K562 (cell line): ENCODE results near the gene MYL9. TPM values are rescaled to one million over a fixed set of nuclear protein-coding genes. Genes with fewer than 3 reads are reported as not detected.

ENCODE experiments used
- ATAC-seq: fragments of 200-7000 bp; cut with Tn5 transposase; 3 replicates; pipeline ENCODE4 v1.9.1; 2020; ENCODE audit warnings: moderate library complexity
- BruUV-seq: library from RNA; stranded (reverse); fragments of 400-500 nt; replicated peaks from 2 replicates; lab custom pipeline; 2021; lab: Mats Ljungman, UMichigan
- CTCF ChIA-PET: fragments of 300-600 bp; formaldehyde crosslinking; extraction: SDS; loops from one replicate; lab custom pipeline; 2021; ENCODE audit warnings: low intra/inter-chr PET ratio; lab: Yijun Ruan, JAX
- POLR2A ChIA-PET: fragments of 300-600, 350-650 bp; sonication (Branson Sonifier 250); formaldehyde crosslinking; extraction: SDS; loops from one replicate; lab custom pipeline; 2021; ENCODE audit warnings: antibody characterized with exemption, inconsistent platforms; lab: Yijun Ruan, JAX
- DNase-seq, 4 experiments: peaks; one replicate each; pipeline versions ENCODE4 v3.0.0 to v3.0.0-alpha.2; 2011 to 2018; ENCODE audit warnings: low spot score in 3 of 4, mixed read lengths in 3 of 4; ENCODE audit errors: extremely low read depth in 1 of 4
- FAIRE-seq: peaks from 2 replicates; lab custom pipeline; 2011; peaks lifted over from hg19 to GRCh38; lab: Jason Lieb, UNC
- H2AFZ ChIP-seq: 2 replicates; pipeline ENCODE4 v1.6.0; 2011; ENCODE audit warnings: low read depth, low read length, control low read depth, inconsistent platforms
- H3K27ac ChIP-seq: fragments of 200-600 bp; 3 replicates; pipeline ENCODE4 v1.8.0; 2011; ENCODE audit warnings: low read depth, mild to moderate bottlenecking, control low read depth, inconsistent platforms, low read length, moderate library complexity, mixed read lengths; ENCODE audit errors: extremely low read depth
- H3K27me3 ChIP-seq, 2 experiments: fragments of 300-600 bp in 1 of 2; 2 replicates in 1 of 2; 3 replicates in 1 of 2; pipeline versions ENCODE4 v1.6.0 to v1.8.0; 2011; ENCODE audit warnings: inconsistent platforms in 2 of 2, low read length in 2 of 2, mild to moderate bottlenecking in 1 of 2, mixed read lengths in 1 of 2, moderate library complexity in 1 of 2; ENCODE audit not compliant: control insufficient read depth in 2 of 2, insufficient read depth in 2 of 2
- H3K36me3 ChIP-seq: fragments of 300-600 bp; 3 replicates; pipeline ENCODE4 v1.8.0; 2011; ENCODE audit warnings: mild to moderate bottlenecking, low read length, inconsistent platforms; ENCODE audit not compliant: control insufficient read depth, insufficient read depth
- H3K4me1 ChIP-seq, 2 experiments: fragments of 200-600 bp in 1 of 2; replicated peaks in 1 of 2; 2 replicates in 1 of 2; 3 replicates in 1 of 2; pipeline versions ENCODE4 v1.5.1 to v1.8.0; 2011; ENCODE audit warnings: inconsistent platforms in 2 of 2, low read length in 2 of 2, mild to moderate bottlenecking in 1 of 2, mixed read lengths in 1 of 2, moderate library complexity in 1 of 2; ENCODE audit not compliant: control insufficient read depth in 2 of 2, insufficient read depth in 2 of 2
- H3K4me2 ChIP-seq: 2 replicates; pipeline ENCODE4 v1.6.1; 2011; ENCODE audit warnings: low read length, control low read depth, inconsistent platforms, mixed read lengths; ENCODE audit not compliant: insufficient read depth
- H3K4me3 ChIP-seq: fragments of 200-600 bp; sonication (generic), shearing (Covaris generic); 2 replicates; pipeline ENCODE4 v1.5.1; 2016; ENCODE audit warnings: control low read depth, inconsistent platforms
- H3K79me2 ChIP-seq: fragments of 200-600 bp; 3 replicates; pipeline ENCODE4 v1.8.0; 2011; ENCODE audit warnings: low read length, inconsistent platforms; ENCODE audit not compliant: control insufficient read depth, insufficient read depth
- H3K9ac ChIP-seq, 2 experiments: 2 replicates each; pipeline versions ENCODE4 v1.6.0 to v1.6.1; 2011; ENCODE audit warnings: low read depth in 2 of 2, low read length in 2 of 2, control low read depth in 1 of 2, inconsistent platforms in 1 of 2, mild to moderate bottlenecking in 1 of 2, mixed read lengths in 1 of 2; ENCODE audit not compliant: insufficient read depth in 1 of 2
- H3K9me1 ChIP-seq: one replicate; pipeline ENCODE4 v1.6.0; 2011; ENCODE audit warnings: inconsistent platforms, mild to moderate bottlenecking, low read length, moderate library complexity; ENCODE audit not compliant: control insufficient read depth, insufficient read depth
- H3K9me3 ChIP-seq: replicated peaks from 2 replicates; pipeline ENCODE4 v1.5.1; 2011; ENCODE audit warnings: low read depth, low read length, inconsistent platforms; ENCODE audit not compliant: control insufficient read depth, insufficient read depth
- H4K20me1 ChIP-seq: replicated peaks from 2 replicates; pipeline ENCODE4 v1.6.1; 2011; ENCODE audit warnings: low read length, inconsistent platforms, mixed read lengths; ENCODE audit not compliant: control insufficient read depth, insufficient read depth
- ARID1B ChIP-seq: fragments of 450-650 bp; IDR thresholded peaks from 2 replicates; pipeline ENCODE4 v1.6.1; 2016; ENCODE audit warnings: antibody characterized with exemption, mild to moderate bottlenecking, inconsistent platforms
- BCL6 ChIP-seq: fragments of 250-450 bp; sonication (Bioruptor Pico); IDR thresholded peaks from 2 replicates; pipeline ENCODE4 v1.4.0; 2020
- CAMTA2 ChIP-seq: fragments of 250-450 bp; sonication (Bioruptor Pico); conservative IDR thresholded peaks from 2 replicates; pipeline ENCODE4 v1.5.1; 2022
- CHCHD3 ChIP-seq: fragments of 250-450 bp; sonication (Bioruptor Pico); IDR thresholded peaks from 2 replicates; pipeline ENCODE4 v2.1.2; 2022; ENCODE audit warnings: mild to moderate bottlenecking
- CREM ChIP-seq: IDR thresholded peaks from 2 replicates; pipeline ENCODE4 v1.6.1; 2014; ENCODE audit warnings: antibody characterized with exemption, low read depth
- HNRNPLL ChIP-seq: fragments of 200-400 bp; formaldehyde crosslinking; IDR thresholded peaks from 2 replicates; pipeline ENCODE4 v1.6.1; 2017; ENCODE audit warnings: low read length, low read depth, mild to moderate bottlenecking; ENCODE audit not compliant: poor library complexity, severe bottlenecking
- KDM1A ChIP-seq, 2 experiments: fragments of 450-650 bp; IDR thresholded peaks; 2 replicates each; pipeline ENCODE4 v1.6.1; 2016; ENCODE audit warnings: mild to moderate bottlenecking in 2 of 2
- MTA2 ChIP-seq: fragments of 450-650 bp; IDR thresholded peaks from 2 replicates; pipeline ENCODE4 v1.6.1; 2016; ENCODE audit warnings: low read depth
- NCOR1 ChIP-seq: fragments of 450-650 bp; IDR thresholded peaks from 2 replicates; pipeline ENCODE4 v1.6.1; 2016; ENCODE audit warnings: mild to moderate bottlenecking, moderate library complexity
- PHF8 ChIP-seq: fragments of 200-600 bp; sonication (generic); IDR thresholded peaks from 2 replicates; pipeline ENCODE4 v1.6.1; 2012; ENCODE audit warnings: mixed run types, mild to moderate bottlenecking, inconsistent platforms, low read length, moderate library complexity, borderline replicate concordance
- POU5F1 ChIP-seq: fragments of 150-350 bp; IDR thresholded peaks from 2 replicates; pipeline ENCODE4 v1.6.1; 2014; ENCODE audit warnings: borderline replicate concordance, low read length, low read depth, mild to moderate bottlenecking; ENCODE audit not compliant: partially characterized antibody
- PRDM10 ChIP-seq: fragments of 450-650 bp; IDR thresholded peaks from 2 replicates; pipeline ENCODE4 v1.6.1; 2018; ENCODE audit not compliant: partially characterized antibody
- RBM25 ChIP-seq: fragments of 200-400 bp; formaldehyde crosslinking; IDR thresholded peaks from 2 replicates; pipeline ENCODE4 v1.6.1; 2018; ENCODE audit warnings: low read length, low read depth, moderate library complexity; ENCODE audit not compliant: severe bottlenecking
- SOX6 ChIP-seq: fragments of 450-650 bp; IDR thresholded peaks from 2 replicates; pipeline ENCODE4 v1.6.1; 2014; ENCODE audit warnings: mild to moderate bottlenecking
- TBP ChIP-seq: optimal IDR thresholded peaks from 2 replicates; pipeline ENCODE3; 2011; ENCODE audit warnings: low read depth, low read length, improper control_type of control experiment
- U2AF1 ChIP-seq: fragments of 200-400 bp; formaldehyde crosslinking; optimal IDR thresholded peaks from 2 replicates; pipeline ENCODE3; 2017; ENCODE audit warnings: mild to moderate bottlenecking, low read depth, low read length, moderate library complexity
- YY1 ChIP-seq, 3 experiments: IDR thresholded peaks; 2 replicates each; pipeline ENCODE4 v1.6.1; 2011; ENCODE audit warnings: low read length in 2 of 3, mild to moderate bottlenecking in 2 of 3, moderate library complexity in 2 of 3, borderline replicate concordance in 1 of 3, control low read depth in 1 of 3, low read depth in 1 of 3; ENCODE audit not compliant: insufficient read depth in 3 of 3, insufficient replicate concordance in 2 of 3, control insufficient read depth in 1 of 3, insufficient read length in 1 of 3; ENCODE audit errors: extremely low read depth in 1 of 3
- ZBTB1 ChIP-seq: sonication (generic); formaldehyde crosslinking; IDR thresholded peaks from 2 replicates; pipeline ENCODE4 v1.8.1; 2023; ENCODE audit warnings: missing genetic modification reagents, low read depth, mild to moderate bottlenecking, borderline replicate concordance
- WGBS: fragments of 100-300 bp; shearing (Covaris generic); methylation state at CpG from one replicate; pipeline ENCODE4 v1.1.6; 2016; ENCODE audit warnings: low coverage, mixed read lengths; ENCODE audit not compliant: insufficient coverage; ENCODE audit errors: missing lambda C conversion rate; 5-methylcytosine and 5-hydroxymethylcytosine counted together
- in situ Hi-C: fragments of 300-500 bp; cut with MboI; formaldehyde crosslinking; loops from 4 replicates; pipeline ENCODE4 v1.15.0; 2018; ENCODE audit warnings: inconsistent platforms, mixed read lengths
- intact Hi-C: fragments of 100-400 bp; cut with micrococcal nuclease; formaldehyde crosslinking; loops from 2 replicates; pipeline ENCODE4 v1.14.2; 2022
- polyA plus RNA-seq, 8 experiments: library from polyadenylated mRNA; depleted of rRNA in 4 of 8; stranded (reverse) in 5 of 8; unstranded in 3 of 8; fragments of >200 nt; fragmentation: Nextera tagmentation in 2 of 8; fragmentation: Illumina TruSeq in 1 of 8; extraction: Ambion mirVana in 2 of 8; extraction: Trizol in 1 of 8; gene quantifications; 2 replicates each; pipeline versions ENCODE4 v1.2.1 to v1.2.3, GENCODE V29; 2011 to 2014; ENCODE audit warnings: inconsistent platforms in 1 of 8, missing spikeins in 1 of 8
- total RNA-seq, 7 experiments: library from RNA; depleted of rRNA in 6 of 7; stranded (reverse); fragments of >200 nt in 6 of 7; fragmentation: Illumina TruSeq in 2 of 7; extraction: Trizol in 2 of 7; gene quantifications; 2 replicates each; pipeline versions ENCODE4 v1.2.1 to v1.2.3, GENCODE V29; 2011 to 2021; ENCODE audit warnings: low replicate concordance in 1 of 7

Gene MYL9
- total and polyA plus RNA-seq, 9 of the 15 experiments (the other 6 are each of a cell fraction or from before 2014, with no cell fraction given) = 0.11 to 3.2 (median 0.81) TPM; not detected in 1

- WGBS = 14% methylated on average over 17 of the region's 17 CpGs
- Histone ChIP-seq H3K4me1 (peaks cover 42 to 50% of the 10 kb centered on the region in 2 experiments), H3K4me2 (peak overlapping the region; percentile 89), H3K27me3 (no peaks in the 10 kb centered on the region), H3K36me3 (peaks cover 9% of the 10 kb centered on the region; the same call in 2 of the 3 replicates), H2AFZ (peak overlapping the region; percentile 94), H3K4me3 (peak overlapping the region; percentile 80), H3K9me3 (no peaks in the 10 kb centered on the region), H3K27ac (peak overlapping the region; percentile 92), H4K20me1 (peaks cover 9% of the 10 kb centered on the region), H3K79me2 (peaks cover 30% of the 10 kb centered on the region), H3K9ac (peak overlapping the region; percentile 81 to 83), H3K9me1 (peaks cover 3% of the 10 kb centered on the region)
- intact Hi-C loops = loop anchor here (5.0 kb wide), 1 partner anchor 380 kb away; the partner anchor contains the start of gene SAMHD1
- POLR2A ChIA-PET = interaction anchor here (0.9 to 1.7 kb wide), 5 partner anchors 13 to 202 kb away, joined by 4 to 7 read pairs (median 5); partner anchors contain the start of genes DSN1 and RAB5IF
- peak; percentile 31 for ATAC-seq
- DNase-seq = peak; percentile 66 to 70 (median 68)
- no TSS peak for BruUV-seq
- CTCF ChIA-PET = no interaction called here
- in situ Hi-C loops = no loop called here
- FAIRE-seq = peak; percentile 67
- peak; percentile 19 for TF ChIP-seq TBP
- TF ChIP-seq KDM1A (IDR thresholded peaks at IDR 0.05) = peak in 1 of 2 experiments; percentile 15; a peak in 1 of 4 replicates
- no peak for TF ChIP-seq CHCHD3 (CRISPR knock-in tag)
- peak; percentile 28 for TF ChIP-seq PRDM10
- TF ChIP-seq HNRNPLL = peak; percentile 58
- peak; percentile 9 for TF ChIP-seq RBM25
- no peak for TF ChIP-seq CAMTA2
- no peak for TF ChIP-seq U2AF1
- no peak for TF ChIP-seq BCL6 (CRISPR knock-in tag)
- TF ChIP-seq SOX6 = peak; percentile 70
- TF ChIP-seq MTA2 = 0 out of 2 replicates have a peak, but pooled peaks have one; percentile 7
- TF ChIP-seq CREM = peak; percentile 23; the same call in 1 of the 2 replicates
- TF ChIP-seq ZBTB1 (CRISPR knock-in tag) = 0 out of 2 replicates have a peak, but pooled peaks have one; percentile 31
- TF ChIP-seq YY1 (IDR thresholded peaks at IDR 0.05; ENCODE audit: borderline replicate concordance in 1 of 3, control insufficient read depth in 1 of 3, extremely low read depth in 1 of 3, insufficient read depth in 3 of 3, insufficient read length in 1 of 3, insufficient replicate concordance in 2 of 3, low read depth in 1 of 3, low read length in 2 of 3) = peak in 1 of 3 experiments; percentile 32
- peak; percentile 63 for TF ChIP-seq ARID1B
- TF ChIP-seq NCOR1 = no peak
- no peak for TF ChIP-seq POU5F1
- TF ChIP-seq PHF8 = peak; percentile 21; the same call in 1 of the 2 replicates
These were observed 30.5 kb downstream of the MYL9 start for GRCh38 chr20:36571564-36572504.
